ENCODE measurements around the gene KIF26B.

KIF26B gene

GRCh38 chr1:245609354-245610150 is 454.8 kb downstream of the KIF26B start:
- no peak for DNase-seq

GRCh38 chr1:245611251-245611650 is 456.5 kb downstream of the KIF26B start:
- DNase-seq, result no peak

- no peak for DNase-seq
Observed at GRCh38 chr1:245614476-245614875, 459.7 kb downstream of the KIF26B start.

GRCh38 chr1:245615001-245615400 is 460.2 kb downstream of the KIF26B start:
- no peak for DNase-seq

GRCh38 chr1:245621589-245621988 is 466.8 kb downstream of the KIF26B start:
- DNase-seq, result no peak

GRCh38 chr1:245622332-245623014 is 467.7 kb downstream of the KIF26B start:
- DNase-seq, result no peak

GRCh38 chr1:245641384-245641783 is 486.6 kb downstream of the KIF26B start:
- no peak for DNase-seq

- peak; percentile 47 for DNase-seq
Observed at GRCh38 chr1:245645406-245645805, 490.6 kb downstream of the KIF26B start.

- DNase-seq, result no peak
Observed at GRCh38 chr1:245645894-245646293, 491.1 kb downstream of the KIF26B start.

GRCh38 chr1:245648749-245649522 is 494.2 kb downstream of the KIF26B start:
- no peak for DNase-seq

GRCh38 chr1:245649666-245650065 is 494.9 kb downstream of the KIF26B start:
- no peak for DNase-seq

GRCh38 chr1:245650441-245650960 is 495.7 kb downstream of the KIF26B start:
- DNase-seq, result peak; percentile 19

GRCh38 chr1:245651093-245651492 is 496.3 kb downstream of the KIF26B start:
- no peak for DNase-seq

GRCh38 chr1:245652116-245652515 is 497.3 kb downstream of the KIF26B start:
- no peak for DNase-seq

- no peak for DNase-seq
Observed at GRCh38 chr1:245652660-245653427, 498.1 kb downstream of the KIF26B start.

- DNase-seq, result no peak
Observed at GRCh38 chr1:245654460-245655050, 499.8 kb downstream of the KIF26B start.

- no peak for DNase-seq
Observed at GRCh38 chr1:245656189-245656717, 501.5 kb downstream of the KIF26B start.

- DNase-seq, result no peak
Observed at GRCh38 chr1:245657371-245657770, 502.6 kb downstream of the KIF26B start.

- no peak for DNase-seq
Observed at GRCh38 chr1:245663373-245663772, 508.6 kb downstream of the KIF26B start.

GRCh38 chr1:245663841-245664240 is 509.1 kb downstream of the KIF26B start:
- no peak for DNase-seq

GRCh38 chr1:245666412-245666811 is 511.6 kb downstream of the KIF26B start:
- no peak for DNase-seq

- DNase-seq, result peak; percentile 80
Observed at GRCh38 chr1:245671349-245671748, 516.6 kb downstream of the KIF26B start.

All from NCI-H345 (cell line).